Stimulated activated effector memory CD8-positive, alpha-beta T cell treated with anti-CD3 and anti-CD28 coated beads, Interleukin-12 subunit alpha, Interleukin-12 subunit beta, amount 100 ng/mL, for 72 hours (primary cell): ENCODE data around the gene TTC39B.

ENCODE experiments used
- ATAC-seq: fragments of 150-1000 bp; cut with Tn5 transposase; 2 replicates; pipeline ENCODE4 v1.10.0; 2021
- DNase-seq, 2 donors: peaks; one replicate each; pipeline ENCODE4 v3.0.0; 2021 to 2022; ENCODE audit warnings: low spot score in 2 of 2
- H3K27ac Mint-ChIP-seq: one replicate; pipeline ENCODE4 v1.8.0; 2022; ENCODE audit warnings: mild to moderate bottlenecking, mixed read lengths
- H3K36me3 Mint-ChIP-seq: one replicate; pipeline ENCODE4 v1.8.0; 2022; ENCODE audit warnings: mild to moderate bottlenecking, mixed read lengths
- H3K4me1 Mint-ChIP-seq: one replicate; pipeline ENCODE4 v1.8.0; 2022; ENCODE audit warnings: mixed read lengths
- H3K4me3 Mint-ChIP-seq: one replicate; pipeline ENCODE4 v1.8.0; 2022; ENCODE audit warnings: mild to moderate bottlenecking, mixed read lengths
- H3K9me3 Mint-ChIP-seq: one replicate; pipeline ENCODE4 v1.8.0; 2022; ENCODE audit warnings: mixed read lengths

Gene TTC39B

GRCh38 chr9:15136646-15137045 is 170.4 kb downstream of the TTC39B start:
- H3K4me1 Mint-ChIP-seq: peaks cover 6% of the 10 kb centered on the region
- H3K9me3 Mint-ChIP-seq: no peaks in the 10 kb centered on the region
- no peak for ATAC-seq
- DNase-seq: no peak
- H3K4me3 Mint-ChIP-seq: no peak overlapping the region
- no peak overlapping the region for H3K27ac Mint-ChIP-seq
- no peaks in the 10 kb centered on the region for H3K36me3 Mint-ChIP-seq

GRCh38 chr9:15135164-15135792 is 171.7 kb downstream of the TTC39B start:
- Mint-ChIP-seq H3K4me1 (peaks cover 6% of the 10 kb centered on the region), H3K9me3 (no peaks in the 10 kb centered on the region), H3K4me3 (no peak overlapping the region), H3K27ac (no peak overlapping the region), H3K36me3 (no peaks in the 10 kb centered on the region)
- peak; percentile 16 to 67 for DNase-seq
- peak; percentile 73 for ATAC-seq

- no peak for ATAC-seq
- Mint-ChIP-seq H3K4me1 (peaks cover 6% of the 10 kb centered on the region), H3K9me3 (no peaks in the 10 kb centered on the region), H3K4me3 (no peak overlapping the region), H3K36me3 (no peaks in the 10 kb centered on the region), H3K27ac (no peak overlapping the region)
- no peak for DNase-seq
Measured at GRCh38 chr9:15133488-15133887, 173.5 kb downstream of the TTC39B start.

GRCh38 chr9:15132091-15132490 is 174.9 kb downstream of the TTC39B start:
- no peak for ATAC-seq
- DNase-seq: no peak
- H3K4me3 Mint-ChIP-seq: no peak overlapping the region
- no peak overlapping the region for H3K27ac Mint-ChIP-seq
- peaks cover 6% of the 10 kb centered on the region for H3K4me1 Mint-ChIP-seq
- no peaks in the 10 kb centered on the region for H3K36me3 Mint-ChIP-seq
- no peaks in the 10 kb centered on the region for H3K9me3 Mint-ChIP-seq

GRCh38 chr9:15131094-15131493 is 175.9 kb downstream of the TTC39B start:
- Mint-ChIP-seq H3K9me3 (no peaks in the 10 kb centered on the region), H3K36me3 (no peaks in the 10 kb centered on the region), H3K4me3 (no peak overlapping the region), H3K4me1 (peaks cover 6% of the 10 kb centered on the region), H3K27ac (no peak overlapping the region)
- DNase-seq: no peak
- ATAC-seq: no peak

GRCh38 chr9:15127831-15128230 is 179.2 kb downstream of the TTC39B start:
- ATAC-seq: no peak
- H3K4me3 Mint-ChIP-seq: no peak overlapping the region
- DNase-seq: no peak
- H3K4me1 Mint-ChIP-seq: no peaks in the 10 kb centered on the region
- no peak overlapping the region for H3K27ac Mint-ChIP-seq
- no peaks in the 10 kb centered on the region for H3K9me3 Mint-ChIP-seq
- no peaks in the 10 kb centered on the region for H3K36me3 Mint-ChIP-seq

GRCh38 chr9:15121630-15122029 is 185.4 kb downstream of the TTC39B start:
- ATAC-seq (no peak), DNase-seq (no peak)
- no peaks in the 10 kb centered on the region for H3K9me3 Mint-ChIP-seq
- no peaks in the 10 kb centered on the region for H3K36me3 Mint-ChIP-seq
- no peak overlapping the region for H3K27ac Mint-ChIP-seq
- H3K4me1 Mint-ChIP-seq: no peaks in the 10 kb centered on the region
- no peak overlapping the region for H3K4me3 Mint-ChIP-seq

GRCh38 chr9:15116130-15116580 is 190.9 kb downstream of the TTC39B start:
- DNase-seq (no peak), ATAC-seq (no peak)
- H3K4me3 Mint-ChIP-seq: no peak overlapping the region
- no peaks in the 10 kb centered on the region for H3K4me1 Mint-ChIP-seq
- H3K36me3 Mint-ChIP-seq: no peaks in the 10 kb centered on the region
- no peak overlapping the region for H3K27ac Mint-ChIP-seq
- H3K9me3 Mint-ChIP-seq: no peaks in the 10 kb centered on the region

GRCh38 chr9:15115702-15116101 is 191.3 kb downstream of the TTC39B start:
- Mint-ChIP-seq H3K27ac (no peak overlapping the region), H3K36me3 (no peaks in the 10 kb centered on the region), H3K9me3 (no peaks in the 10 kb centered on the region), H3K4me3 (no peak overlapping the region), H3K4me1 (no peaks in the 10 kb centered on the region)
- ATAC-seq (no peak), DNase-seq (no peak)

GRCh38 chr9:15115041-15115440 is 192.0 kb downstream of the TTC39B start:
- Mint-ChIP-seq H3K9me3 (no peaks in the 10 kb centered on the region), H3K36me3 (no peaks in the 10 kb centered on the region), H3K4me3 (no peak overlapping the region), H3K27ac (no peak overlapping the region), H3K4me1 (no peaks in the 10 kb centered on the region)
- ATAC-seq (no peak), DNase-seq (no peak)
